A549 (cell line): ENCODE measurements around the gene ACAD9. TPM values are rescaled to one million over a fixed set of nuclear protein-coding genes. Genes with fewer than 3 reads are reported as not detected.

ENCODE experiments used
- ATAC-seq, 2 experiments: fragments of 200-7000 bp in 1 of 2; fragments of >200 bp in 1 of 2; cut with Nextera tagmentation in 1 of 2; cut with Tn5 transposase in 1 of 2; 3 replicates each; pipeline versions ENCODE4 v1.8.0 to v1.9.1; 2018 to 2020; ENCODE audit warnings: mild to moderate bottlenecking in 1 of 2, moderate library complexity in 1 of 2
- CTCF ChIA-PET: fragments of 300-600 bp; sonication (Branson Sonifier 250); formaldehyde crosslinking; extraction: SDS; loops from one replicate; lab custom pipeline; 2021; ENCODE audit warnings: antibody characterized with exemption, inconsistent platforms; lab: Yijun Ruan, JAX
- POLR2A ChIA-PET: fragments of 350-600 bp; formaldehyde crosslinking; extraction: SDS; loops from one replicate; lab custom pipeline; 2021; ENCODE audit warnings: antibody characterized with exemption, inconsistent platforms; lab: Yijun Ruan, JAX
- DNase-seq, 2 experiments: peaks; one replicate each; pipeline versions ENCODE4 v3.0.0 to v3.0.0-alpha.2; 2011 to 2016; ENCODE audit warnings: low read depth in 1 of 2, low spot score in 1 of 2
- FAIRE-seq: peaks from 2 replicates; lab custom pipeline; 2011; peaks lifted over from hg19 to GRCh38; lab: Jason Lieb, UNC
- H3K27ac ChIP-seq, 2 experiments: fragments of >200 bp; sonication (Bioruptor Twin); formaldehyde crosslinking; 3 replicates each; pipeline ENCODE4 v1.5.1; 2016 to 2017
- H3K4me1 ChIP-seq: fragments of >200 bp; sonication (Bioruptor Twin); formaldehyde crosslinking; 3 replicates; pipeline ENCODE4 v1.6.1; 2016
- H3K4me2 ChIP-seq: fragments of >200 bp; sonication (Bioruptor Twin); formaldehyde crosslinking; 3 replicates; pipeline ENCODE4 v1.6.1; 2016
- H3K4me3 ChIP-seq: fragments of >200 bp; sonication (Bioruptor Twin); formaldehyde crosslinking; 3 replicates; pipeline ENCODE4 v1.5.1; 2016
- H3K9me3 ChIP-seq: fragments of >200 bp; sonication (Bioruptor Twin); formaldehyde crosslinking; 3 replicates; pipeline ENCODE4 v1.6.1; 2016
- CBX2 ChIP-seq: fragments of 200-600 bp; sonication (generic); IDR thresholded peaks from 2 replicates; pipeline ENCODE4 v1.6.1; 2016; ENCODE audit warnings: low read depth, mild to moderate bottlenecking, borderline replicate concordance
- CBX8 ChIP-seq: fragments of 200-600 bp; sonication (generic); IDR thresholded peaks from 2 replicates; pipeline ENCODE4 v1.6.1; 2016
- CHD2 ChIP-seq: fragments of 150-350 bp; IDR thresholded peaks from 2 replicates; pipeline ENCODE4 v1.6.1; 2014; ENCODE audit warnings: low read length; ENCODE audit not compliant: partially characterized antibody
- CHD4 ChIP-seq: fragments of 200-600 bp; sonication (generic); IDR thresholded peaks from 2 replicates; pipeline ENCODE4 v1.6.1; 2016; ENCODE audit warnings: antibody characterized with exemption, mild to moderate bottlenecking, borderline replicate concordance
- FOSB ChIP-seq: fragments of 250-450 bp; sonication (Bioruptor Pico); IDR thresholded peaks from 2 replicates; pipeline ENCODE4 v1.5.0; 2020; ENCODE audit warnings: mild to moderate bottlenecking, moderate library complexity
- FOSL2 ChIP-seq, 2 experiments: fragments of 450-650 bp in 1 of 2; fragments of >200 bp in 1 of 2; sonication (Bioruptor Twin) in 1 of 2; formaldehyde crosslinking; IDR thresholded peaks; 2 replicates each; pipeline versions ENCODE4 v1.5.0 to v1.6.1; 2016 to 2020; ENCODE audit warnings: mild to moderate bottlenecking in 1 of 2, moderate library complexity in 1 of 2
- HDAC2 ChIP-seq: fragments of 200-600 bp; sonication (generic); IDR thresholded peaks from 2 replicates; pipeline ENCODE4 v1.6.1; 2016
- HOXB13 ChIP-seq: fragments of 250-450 bp; sonication (Bioruptor Pico); IDR thresholded peaks from 2 replicates; pipeline ENCODE4 v1.5.0; 2020; ENCODE audit warnings: low read depth, mild to moderate bottlenecking, moderate library complexity
- HOXB5 ChIP-seq: fragments of 250-450 bp; sonication (Bioruptor Pico); IDR thresholded peaks from 2 replicates; pipeline ENCODE4 v1.5.0; 2020; ENCODE audit warnings: mild to moderate bottlenecking, moderate library complexity
- JUN ChIP-seq, 2 experiments: fragments of >200 bp; sonication (Bioruptor Twin); formaldehyde crosslinking; IDR thresholded peaks; 2 replicates in 1 of 2; 3 replicates in 1 of 2; pipeline ENCODE4 v1.6.1; 2016 to 2017
- KDM1A ChIP-seq: fragments of 200-600 bp; sonication (generic); IDR thresholded peaks from 2 replicates; pipeline ENCODE4 v1.6.1; 2016; ENCODE audit warnings: low read depth, mild to moderate bottlenecking
- KDM5A ChIP-seq: fragments of 200-600 bp; sonication (generic); IDR thresholded peaks from 2 replicates; pipeline ENCODE4 v1.6.1; 2016; ENCODE audit warnings: antibody characterized with exemption, mild to moderate bottlenecking
- NPAS2 ChIP-seq: fragments of 250-450 bp; sonication (Bioruptor Pico); IDR thresholded peaks from 2 replicates; pipeline ENCODE4 v1.8.0; 2022; ENCODE audit warnings: mild to moderate bottlenecking, moderate library complexity, borderline replicate concordance
- RARB ChIP-seq: fragments of 250-450 bp; sonication (Bioruptor Pico); IDR thresholded peaks from 2 replicates; pipeline ENCODE4 v1.8.0; 2021; ENCODE audit warnings: mild to moderate bottlenecking, moderate library complexity
- RFX5 ChIP-seq: fragments of 450-650 bp; IDR thresholded peaks from 2 replicates; pipeline ENCODE4 v1.7.1; 2014; ENCODE audit warnings: antibody characterized with exemption, mild to moderate bottlenecking, moderate library complexity
- SREBF2 ChIP-seq: fragments of 450-650 bp; IDR thresholded peaks from 2 replicates; pipeline ENCODE4 v1.6.1; 2014; ENCODE audit warnings: mild to moderate bottlenecking, moderate library complexity
- TFCP2L1 ChIP-seq: fragments of 250-450 bp; sonication (Bioruptor Pico); IDR thresholded peaks from 2 replicates; pipeline ENCODE4 v1.5.0; 2021; ENCODE audit warnings: mild to moderate bottlenecking
- TP53 ChIP-seq: fragments of 250-450 bp; sonication (Bioruptor Pico); IDR thresholded peaks from 2 replicates; pipeline ENCODE4 v1.5.0; 2021; ENCODE audit warnings: mild to moderate bottlenecking, moderate library complexity
- ZC3H11A ChIP-seq: fragments of 450-650 bp; IDR thresholded peaks from 2 replicates; pipeline ENCODE4 v1.6.1; 2014; ENCODE audit warnings: antibody characterized with exemption, mild to moderate bottlenecking
- WGBS: methylation state at CpG from one replicate; pipeline ENCODE4 v1.1.6; 2017; ENCODE audit errors: missing lambda C conversion rate; 5-methylcytosine and 5-hydroxymethylcytosine counted together
- polyA plus RNA-seq, 4 experiments: library from polyadenylated mRNA; depleted of rRNA in 3 of 4; stranded (reverse); fragments of >200 nt; fragmentation: RNase III in 1 of 4; extraction: RNeasy Plus Mini Kit Qiagen cat#74134 plus additional on column Dnase treatment in 1 of 4; gene quantifications; 2 replicates in 3 of 4; 3 replicates in 1 of 4; pipeline ENCODE4 v1.2.3, GENCODE V29; 2011 to 2017
- TF ChIP-seq, protein P1 (sequence below): fragments of 250-450 bp; sonication (Bioruptor Pico); IDR thresholded peaks from 2 replicates; pipeline ENCODE4 v1.5.0; 2021; ENCODE audit warnings: mild to moderate bottlenecking, moderate library complexity, borderline replicate concordance
- TF ChIP-seq, protein P2 (sequence below): fragments of 200-600 bp; sonication (generic); IDR thresholded peaks from 2 replicates; pipeline ENCODE4 v1.6.1; 2016; ENCODE audit warnings: antibody characterized with exemption, mild to moderate bottlenecking, moderate library complexity
- TF ChIP-seq, protein P3 (sequence below): fragments of 450-650 bp; IDR thresholded peaks from 2 replicates; pipeline ENCODE4 v1.6.1; 2014; ENCODE audit warnings: antibody characterized with exemption
- TF ChIP-seq, protein P4 (sequence below): fragments of >200 bp; sonication (Bioruptor Twin); formaldehyde crosslinking; IDR thresholded peaks from 2 replicates; pipeline ENCODE4 v1.6.1; 2016

Gene ACAD9
- polyA plus RNA-seq, 2 of the 4 experiments (the other 2 are of a cell fraction) = 26.1 to 29.2 TPM

DNA sequence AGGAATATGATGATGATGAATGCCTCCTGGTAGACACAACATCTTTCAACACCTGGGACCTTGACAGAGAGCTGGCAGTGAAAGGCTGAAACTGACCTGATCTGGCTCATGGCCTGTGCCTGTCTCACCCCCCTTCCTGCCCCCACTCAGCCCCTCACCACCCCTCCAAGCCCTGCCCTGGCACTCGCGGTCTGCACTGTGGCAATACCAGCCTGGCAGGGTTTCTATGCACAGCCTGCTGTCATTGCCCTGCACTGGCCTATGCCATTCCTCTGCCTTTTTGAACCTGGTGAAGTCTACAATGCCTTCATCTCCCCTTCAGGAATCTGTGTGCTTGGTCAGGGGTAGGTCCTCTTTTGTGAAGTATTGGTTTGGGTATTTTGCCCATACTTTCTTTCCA, 56.5 kb downstream of the ACAD9 start (continued):
- no peak for TF ChIP-seq TP53

DNA sequence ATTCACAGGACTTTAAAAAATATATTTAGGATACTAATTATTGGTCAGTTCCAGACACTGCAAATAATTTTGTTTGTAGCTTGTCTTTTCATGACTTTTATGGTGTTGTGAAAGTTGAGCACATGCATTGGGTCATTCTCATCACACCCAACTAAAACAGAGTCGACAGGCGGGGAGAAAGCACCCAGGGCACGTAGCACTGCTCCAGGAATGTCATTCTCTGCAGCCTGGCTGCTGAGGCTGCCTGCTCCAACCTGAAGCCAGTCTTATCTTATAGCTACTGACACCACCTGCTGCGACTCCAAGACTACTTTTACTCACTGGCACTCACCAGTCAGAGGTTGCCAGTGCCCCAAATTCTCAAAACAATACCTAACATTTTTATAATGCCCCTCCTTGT, 56.9 kb downstream of the ACAD9 start:
- no peak for DNase-seq
- H3K9me3 ChIP-seq = no peaks in the 10 kb centered on the region
- H3K4me2 ChIP-seq = no peak overlapping the region
- no peaks in the 10 kb centered on the region for H3K4me1 ChIP-seq
- ChIA-PET POLR2A (no interaction called here), CTCF (interaction anchor here (2.6 kb wide), 1 partner anchor 34 kb away, joined by 8 read pairs; no protein-coding TSS in a partner anchor)
- H3K27ac ChIP-seq = no peak overlapping the region
- FAIRE-seq = no peak
- no peak overlapping the region for H3K4me3 ChIP-seq
- no peak for TF ChIP-seq NPAS2
- TF ChIP-seq JUN (IDR thresholded peaks at IDR 0.05) = no peak
- no peak for TF ChIP-seq RARB
- no peak for TF ChIP-seq CHD4
- TF ChIP-seq RFX5 = no peak
- TF ChIP-seq FOSL2 (IDR thresholded peaks at IDR 0.05) = no peak
- no peak for TF ChIP-seq FOSL2 (CRISPR knock-in tag; IDR thresholded peaks at IDR 0.05)
- no peak for TF ChIP-seq TFCP2L1 (CRISPR knock-in tag)
- TF ChIP-seq, protein P1, sequence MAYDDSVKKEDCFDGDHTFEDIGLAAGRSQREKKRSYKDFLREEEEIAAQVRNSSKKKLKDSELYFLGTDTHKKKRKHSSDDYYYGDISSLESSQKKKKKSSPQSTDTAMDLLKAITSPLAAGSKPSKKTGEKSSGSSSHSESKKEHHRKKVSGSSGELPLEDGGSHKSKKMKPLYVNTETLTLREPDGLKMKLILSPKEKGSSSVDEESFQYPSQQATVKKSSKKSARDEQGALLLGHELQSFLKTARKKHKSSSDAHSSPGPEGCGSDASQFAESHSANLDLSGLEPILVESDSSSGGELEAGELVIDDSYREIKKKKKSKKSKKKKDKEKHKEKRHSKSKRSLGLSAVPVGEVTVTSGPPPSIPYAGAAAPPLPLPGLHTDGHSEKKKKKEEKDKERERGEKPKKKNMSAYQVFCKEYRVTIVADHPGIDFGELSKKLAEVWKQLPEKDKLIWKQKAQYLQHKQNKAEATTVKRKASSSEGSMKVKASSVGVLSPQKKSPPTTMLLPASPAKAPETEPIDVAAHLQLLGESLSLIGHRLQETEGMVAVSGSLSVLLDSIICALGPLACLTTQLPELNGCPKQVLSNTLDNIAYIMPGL = no peak
- no peak for TF ChIP-seq ZC3H11A
- no peak for ATAC-seq
- 28% methylated on average over 4 of the region's 4 CpGs for WGBS

DNA sequence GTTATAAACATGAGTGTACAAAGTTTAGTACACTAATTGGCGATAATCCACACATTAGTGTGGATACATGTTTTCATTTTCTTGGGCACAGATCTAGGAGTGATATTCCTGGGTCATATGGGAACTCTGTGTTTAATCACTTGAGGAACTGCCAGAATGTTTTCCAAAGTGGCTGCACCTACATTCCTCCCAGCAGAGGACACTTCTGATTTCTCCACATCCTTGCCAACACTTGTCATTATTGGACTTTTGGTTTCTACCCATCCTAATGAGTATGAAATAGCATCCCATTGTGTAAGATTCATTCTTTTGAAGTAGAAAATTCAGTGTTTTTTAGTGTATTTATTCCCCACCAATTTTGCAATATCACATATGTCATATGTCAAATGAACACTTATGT, 60.8 kb downstream of the ACAD9 start:
- Histone ChIP-seq H3K27ac (no peak overlapping the region), H3K4me2 (no peak overlapping the region), H3K4me3 (no peak overlapping the region), H3K4me1 (no peaks in the 10 kb centered on the region), H3K9me3 (no peaks in the 10 kb centered on the region)
- ChIA-PET POLR2A (no interaction called here), CTCF (no interaction called here)
- DNase-seq (no peak), ATAC-seq (no peak), FAIRE-seq (no peak)
- TF ChIP-seq CBX8 (no peak), KDM5A (no peak), HDAC2 (no peak), CBX2 (no peak), KDM1A (no peak), TFCP2L1 (CRISPR knock-in tag) (no peak), HOXB5 (CRISPR knock-in tag) (no peak), JUN (IDR thresholded peaks at IDR 0.05) (no peak), CHD2 (no peak), FOSL2 (IDR thresholded peaks at IDR 0.05) (no peak), FOSL2 (CRISPR knock-in tag; IDR thresholded peaks at IDR 0.05) (no peak), SREBF2 (no peak), FOSB (CRISPR knock-in tag) (no peak), HOXB13 (CRISPR knock-in tag) (no peak)
- TF ChIP-seq, protein P2, sequence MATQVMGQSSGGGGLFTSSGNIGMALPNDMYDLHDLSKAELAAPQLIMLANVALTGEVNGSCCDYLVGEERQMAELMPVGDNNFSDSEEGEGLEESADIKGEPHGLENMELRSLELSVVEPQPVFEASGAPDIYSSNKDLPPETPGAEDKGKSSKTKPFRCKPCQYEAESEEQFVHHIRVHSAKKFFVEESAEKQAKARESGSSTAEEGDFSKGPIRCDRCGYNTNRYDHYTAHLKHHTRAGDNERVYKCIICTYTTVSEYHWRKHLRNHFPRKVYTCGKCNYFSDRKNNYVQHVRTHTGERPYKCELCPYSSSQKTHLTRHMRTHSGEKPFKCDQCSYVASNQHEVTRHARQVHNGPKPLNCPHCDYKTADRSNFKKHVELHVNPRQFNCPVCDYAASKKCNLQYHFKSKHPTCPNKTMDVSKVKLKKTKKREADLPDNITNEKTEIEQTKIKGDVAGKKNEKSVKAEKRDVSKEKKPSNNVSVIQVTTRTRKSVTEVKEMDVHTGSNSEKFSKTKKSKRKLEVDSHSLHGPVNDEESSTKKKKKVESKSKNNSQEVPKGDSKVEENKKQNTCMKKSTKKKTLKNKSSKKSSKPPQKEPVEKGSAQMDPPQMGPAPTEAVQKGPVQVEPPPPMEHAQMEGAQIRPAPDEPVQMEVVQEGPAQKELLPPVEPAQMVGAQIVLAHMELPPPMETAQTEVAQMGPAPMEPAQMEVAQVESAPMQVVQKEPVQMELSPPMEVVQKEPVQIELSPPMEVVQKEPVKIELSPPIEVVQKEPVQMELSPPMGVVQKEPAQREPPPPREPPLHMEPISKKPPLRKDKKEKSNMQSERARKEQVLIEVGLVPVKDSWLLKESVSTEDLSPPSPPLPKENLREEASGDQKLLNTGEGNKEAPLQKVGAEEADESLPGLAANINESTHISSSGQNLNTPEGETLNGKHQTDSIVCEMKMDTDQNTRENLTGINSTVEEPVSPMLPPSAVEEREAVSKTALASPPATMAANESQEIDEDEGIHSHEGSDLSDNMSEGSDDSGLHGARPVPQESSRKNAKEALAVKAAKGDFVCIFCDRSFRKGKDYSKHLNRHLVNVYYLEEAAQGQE = no peak
- TF ChIP-seq, protein P3, sequence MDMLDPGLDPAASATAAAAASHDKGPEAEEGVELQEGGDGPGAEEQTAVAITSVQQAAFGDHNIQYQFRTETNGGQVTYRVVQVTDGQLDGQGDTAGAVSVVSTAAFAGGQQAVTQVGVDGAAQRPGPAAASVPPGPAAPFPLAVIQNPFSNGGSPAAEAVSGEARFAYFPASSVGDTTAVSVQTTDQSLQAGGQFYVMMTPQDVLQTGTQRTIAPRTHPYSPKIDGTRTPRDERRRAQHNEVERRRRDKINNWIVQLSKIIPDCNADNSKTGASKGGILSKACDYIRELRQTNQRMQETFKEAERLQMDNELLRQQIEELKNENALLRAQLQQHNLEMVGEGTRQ = no peak
- TF ChIP-seq, protein P4, sequence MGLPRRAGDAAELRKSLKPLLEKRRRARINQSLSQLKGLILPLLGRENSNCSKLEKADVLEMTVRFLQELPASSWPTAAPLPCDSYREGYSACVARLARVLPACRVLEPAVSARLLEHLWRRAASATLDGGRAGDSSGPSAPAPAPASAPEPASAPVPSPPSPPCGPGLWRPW = no peak
- 83% methylated on average over 1 of the region's 1 CpG for WGBS
